Measurements from ENCODE around the gene CD300C.

Gene CD300C

DNA sequence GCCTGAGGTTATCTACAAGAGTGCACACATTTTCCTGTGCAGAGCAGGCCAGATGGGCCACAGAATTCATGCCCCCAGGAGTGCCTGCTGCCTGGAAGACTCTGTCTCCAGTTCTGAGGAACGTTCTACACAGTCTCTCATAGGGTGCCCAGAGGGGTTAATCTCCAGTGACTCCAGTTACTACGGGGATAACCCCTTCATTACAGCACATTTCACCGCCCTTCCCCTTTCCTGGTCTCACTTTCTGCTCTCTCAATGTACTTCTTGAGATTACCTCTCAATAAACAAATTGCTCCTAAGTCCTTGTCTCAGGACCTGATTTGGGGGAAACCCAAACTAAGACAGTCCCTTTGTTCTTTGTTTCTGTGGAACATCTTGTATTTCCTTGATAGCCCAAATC, 15.7 kb upstream of the CD300C start:
- DNase-seq: peak in 1 of 2 donors; percentile 18

DNA sequence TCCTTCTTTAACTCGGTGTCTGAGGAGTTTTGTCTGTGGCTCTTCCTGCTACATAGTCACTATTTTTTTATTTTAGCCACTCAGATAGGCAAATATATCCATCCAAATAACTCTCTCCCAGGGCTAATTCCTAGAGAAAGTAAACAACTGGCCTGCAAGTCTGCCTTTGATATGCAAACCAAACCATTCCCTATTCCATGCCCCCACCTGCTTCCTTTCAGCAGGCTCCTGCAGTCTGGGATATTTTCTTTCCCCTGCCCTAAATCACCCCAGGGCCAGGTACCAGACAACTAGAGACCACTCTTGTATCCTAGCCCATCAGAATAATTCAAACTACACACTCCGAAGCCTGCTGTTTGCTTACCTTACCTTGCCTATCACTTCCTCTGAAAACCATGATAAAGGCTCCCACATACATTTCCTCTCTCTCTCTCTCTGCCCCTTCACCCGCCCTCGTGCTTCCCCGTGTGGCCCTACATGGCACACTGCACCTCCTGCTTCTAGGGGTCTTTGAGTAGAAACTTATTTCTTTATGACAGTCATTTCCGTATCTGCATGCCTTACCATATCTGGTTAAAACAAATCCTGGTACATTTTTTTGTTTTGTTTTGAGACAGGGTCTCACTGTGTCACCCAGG, 13.1 kb upstream of the CD300C start:
- DNase-seq: no peak

DNA sequence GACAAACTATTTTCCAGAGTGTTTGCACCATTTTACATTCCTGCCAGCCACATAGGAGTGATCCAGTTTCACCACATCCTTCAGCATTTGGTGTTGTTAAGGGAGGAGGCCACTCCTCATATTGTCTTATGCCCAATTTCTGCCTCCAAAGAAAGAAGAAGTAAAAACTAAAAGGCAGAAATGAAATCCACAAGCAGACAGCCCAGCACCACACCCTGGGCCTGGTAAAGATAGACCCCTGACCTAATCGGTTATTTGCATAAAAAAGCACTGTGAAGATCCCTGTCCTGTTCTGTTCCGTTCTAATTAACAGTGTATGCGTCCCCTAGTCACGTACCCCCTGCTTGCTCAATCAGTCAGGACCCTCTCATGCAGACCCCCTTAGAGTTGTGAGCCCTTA, 12.5 kb upstream of the CD300C start:
- DNase-seq: peak in 1 of 2 donors; percentile 42

DNA sequence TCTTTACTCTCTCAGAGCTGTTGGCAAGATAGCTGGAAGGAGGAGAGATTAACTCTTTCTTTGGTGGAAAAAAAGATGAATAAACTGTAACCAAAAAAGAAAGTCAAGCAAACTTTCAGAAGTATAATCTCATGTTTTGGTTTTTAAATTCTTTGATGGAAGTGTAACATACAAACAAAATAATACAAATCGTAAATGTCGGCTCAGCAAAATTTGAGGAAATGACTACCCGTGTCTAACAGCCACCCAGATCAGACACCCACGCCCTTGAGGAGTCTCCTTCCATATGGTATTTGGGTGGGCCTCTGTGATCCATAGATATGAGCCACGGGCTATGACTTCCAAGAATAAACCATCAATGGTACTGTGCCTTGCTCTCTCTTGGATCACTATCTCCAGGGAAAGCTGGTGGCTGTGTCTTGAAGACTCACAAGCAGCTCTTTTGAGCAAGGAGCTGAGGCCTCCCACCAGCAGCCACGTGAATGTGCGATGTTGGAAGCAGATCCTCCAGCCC, 9.6 kb upstream of the CD300C start:
- no peak for DNase-seq

DNA sequence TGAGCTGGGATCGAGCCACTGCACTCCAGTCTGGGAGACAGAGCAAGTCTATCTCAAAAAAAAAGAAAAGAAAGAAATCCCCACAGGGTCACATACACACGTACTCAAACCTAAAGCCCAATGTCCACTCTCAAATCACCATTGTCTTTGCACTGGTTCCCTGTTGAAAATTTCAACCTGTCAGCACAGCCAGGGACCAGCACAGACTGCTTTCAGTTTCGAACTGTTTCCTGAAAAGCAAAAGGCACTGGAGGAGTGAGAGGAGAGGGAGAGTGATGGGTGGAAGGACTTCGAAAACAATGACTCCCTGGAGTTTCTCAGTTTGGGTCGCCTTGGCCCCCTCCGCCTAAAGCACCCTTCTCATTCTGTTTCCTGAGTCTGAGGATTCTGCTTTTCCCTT, 9.0 kb upstream of the CD300C start:
- DNase-seq: no peak

DNA sequence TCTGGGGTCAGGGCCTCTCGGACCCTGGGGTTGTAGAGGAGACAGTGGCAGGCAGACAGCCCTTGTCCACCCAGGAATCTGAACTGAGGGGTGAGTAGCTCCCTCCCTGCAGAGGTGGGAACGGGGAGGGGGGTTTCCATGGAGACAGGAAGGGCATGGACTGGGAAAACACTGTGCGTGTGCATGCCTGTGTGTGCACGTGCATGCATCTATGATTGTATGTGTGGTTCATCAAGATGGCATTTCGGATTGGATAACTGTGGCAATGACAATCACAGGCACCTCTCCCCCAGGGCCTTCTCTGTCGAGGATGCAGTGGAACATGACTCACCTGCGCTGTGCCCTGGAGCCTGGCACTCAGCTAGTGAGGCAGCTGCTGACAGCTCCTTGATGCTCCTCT, 6.1 kb upstream of the CD300C start:
- DNase-seq: no peak

DNA sequence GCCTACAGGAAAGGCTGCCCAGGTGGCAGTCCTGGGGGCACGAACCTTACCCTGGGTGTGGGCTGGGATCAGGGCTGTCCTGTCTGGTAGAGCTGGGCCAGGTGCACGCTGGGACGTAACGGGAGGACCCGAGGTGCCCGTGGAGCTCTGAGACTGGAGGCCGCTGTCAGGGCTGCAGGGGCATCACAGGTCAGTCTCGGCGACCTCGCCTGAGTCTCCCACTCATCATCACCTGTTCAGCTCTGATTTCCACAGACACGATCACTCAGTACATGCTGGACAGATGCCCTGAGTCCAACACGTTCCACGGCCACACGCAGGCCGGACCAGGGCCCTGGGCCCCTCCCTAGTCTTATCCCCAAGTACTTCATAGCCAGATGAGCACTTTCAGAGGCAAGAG, 4.7 kb upstream of the CD300C start:
- DNase-seq: no peak

DNA sequence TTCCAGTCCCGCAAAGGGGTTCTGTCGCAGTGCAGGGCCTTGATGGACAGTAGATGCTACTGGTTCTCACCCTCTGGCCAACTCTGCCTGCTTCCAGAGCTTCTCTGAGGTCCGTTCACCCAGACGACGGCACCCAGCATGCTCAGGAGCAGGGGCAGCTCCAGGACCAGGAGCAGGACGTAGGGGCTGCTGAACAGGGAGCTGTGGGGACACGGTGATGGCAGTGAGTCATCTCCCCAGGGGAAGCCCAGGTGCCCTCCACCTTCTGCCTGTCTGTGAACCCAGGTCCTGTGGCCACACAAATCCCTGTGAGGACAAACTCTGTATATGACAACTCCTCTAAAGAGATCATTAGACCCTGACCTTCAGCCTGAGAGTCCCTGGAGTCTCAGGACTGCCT, 3.4 kb upstream of the CD300C start:
- DNase-seq: no peak

DNA sequence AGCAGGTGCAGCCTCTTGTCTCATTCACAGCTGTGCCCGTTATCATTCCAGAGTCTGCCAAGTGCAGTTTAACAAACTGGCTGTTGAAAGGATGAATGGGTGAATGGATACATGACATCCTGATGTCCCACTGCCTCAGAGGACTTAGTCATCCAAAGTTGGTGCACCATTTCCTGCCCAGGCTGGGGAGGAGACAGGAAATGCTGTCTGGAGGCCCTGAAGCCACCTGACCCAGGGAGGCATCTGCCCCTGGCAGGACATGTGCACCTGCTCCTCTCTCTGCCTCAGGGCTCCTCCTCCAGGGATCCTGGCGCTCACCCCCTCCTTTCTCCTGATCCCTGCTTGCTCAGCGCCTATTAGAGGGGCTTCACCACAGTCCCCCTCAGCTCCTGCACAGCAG, 1.8 kb upstream of the CD300C start:
- DNase-seq: no peak

DNA sequence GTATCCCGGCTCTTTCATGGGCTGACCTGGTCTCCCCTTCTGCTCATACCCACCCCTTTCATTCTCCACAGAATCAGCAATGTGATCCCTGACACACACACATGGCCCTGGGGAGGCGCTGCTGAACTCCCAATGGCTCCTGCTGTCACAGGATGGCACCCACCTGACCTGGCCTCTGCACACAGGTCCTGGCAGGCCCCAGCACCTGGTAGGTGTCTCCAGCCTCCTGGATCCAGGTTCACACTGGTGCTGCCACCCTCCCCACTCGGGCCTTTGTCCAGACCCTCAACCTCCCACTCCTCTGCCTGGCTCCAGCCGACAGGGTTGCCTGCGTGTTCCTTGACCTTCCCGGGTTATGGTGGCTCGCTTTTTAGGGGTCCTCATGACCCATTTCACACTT, 1.3 kb upstream of the CD300C start:
- no peak for DNase-seq

DNA sequence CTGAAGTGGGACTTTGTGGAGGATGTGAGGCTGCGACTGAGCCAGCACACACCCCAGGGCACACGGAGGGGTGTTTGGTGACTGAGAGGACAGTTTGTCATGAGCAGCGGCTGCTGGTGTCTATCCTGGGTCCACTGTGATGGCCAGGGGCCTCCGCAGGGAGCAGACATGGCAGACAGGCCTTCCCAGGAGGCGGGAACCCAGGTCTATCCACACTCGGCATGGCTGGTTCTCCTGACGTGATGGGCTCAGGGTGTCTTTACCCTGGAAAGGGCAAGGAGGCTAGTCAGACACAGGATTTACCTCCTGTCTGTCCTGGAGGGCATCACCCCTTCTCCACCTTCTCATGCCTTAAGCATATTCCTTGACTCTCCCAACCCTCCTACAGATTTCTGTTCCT, 671 bp upstream of the CD300C start:
- no peak for DNase-seq

DNA sequence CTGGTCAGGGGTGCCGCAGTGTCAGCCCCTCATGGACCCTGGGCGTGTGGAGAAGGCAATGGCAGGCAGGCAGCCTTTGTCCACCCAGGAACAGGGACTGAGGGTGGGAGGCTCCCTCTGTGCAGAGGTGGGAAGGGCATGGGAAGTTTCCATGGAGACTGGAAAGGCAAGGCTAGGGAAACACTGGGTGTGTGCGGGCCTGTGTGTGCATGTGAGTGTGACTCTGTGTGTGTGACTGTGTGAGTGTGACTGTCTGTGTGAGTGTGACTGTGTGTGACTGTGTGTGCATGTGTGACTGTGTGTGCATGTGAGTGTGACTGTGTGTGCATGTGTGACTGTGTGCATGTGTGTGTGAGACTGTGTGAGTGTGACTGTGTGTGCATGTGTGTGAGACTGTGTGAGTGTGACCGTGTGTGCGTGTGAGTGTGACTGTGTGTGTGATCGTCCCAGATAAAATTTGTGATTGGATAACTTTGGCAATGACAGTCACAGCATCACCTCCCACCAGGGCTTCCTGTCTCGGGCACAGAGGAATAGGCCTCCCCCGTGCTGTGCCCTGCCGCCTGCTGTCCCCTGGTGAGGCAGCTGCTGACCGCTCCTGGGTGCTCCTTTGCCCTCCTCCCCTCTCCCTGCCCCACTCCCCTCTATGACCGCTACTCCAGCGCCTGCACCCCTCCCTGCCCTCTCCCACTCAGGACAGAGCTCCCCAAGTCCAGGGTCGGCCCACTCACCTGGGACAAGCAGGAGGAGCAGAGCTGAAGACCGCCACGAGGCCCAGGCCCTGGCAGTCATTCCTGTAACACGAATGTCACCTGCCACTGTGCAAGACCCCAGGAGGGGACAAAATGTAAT, 698 bp downstream of the CD300C start:
- peak; percentile 52 to 75 for DNase-seq

DNA sequence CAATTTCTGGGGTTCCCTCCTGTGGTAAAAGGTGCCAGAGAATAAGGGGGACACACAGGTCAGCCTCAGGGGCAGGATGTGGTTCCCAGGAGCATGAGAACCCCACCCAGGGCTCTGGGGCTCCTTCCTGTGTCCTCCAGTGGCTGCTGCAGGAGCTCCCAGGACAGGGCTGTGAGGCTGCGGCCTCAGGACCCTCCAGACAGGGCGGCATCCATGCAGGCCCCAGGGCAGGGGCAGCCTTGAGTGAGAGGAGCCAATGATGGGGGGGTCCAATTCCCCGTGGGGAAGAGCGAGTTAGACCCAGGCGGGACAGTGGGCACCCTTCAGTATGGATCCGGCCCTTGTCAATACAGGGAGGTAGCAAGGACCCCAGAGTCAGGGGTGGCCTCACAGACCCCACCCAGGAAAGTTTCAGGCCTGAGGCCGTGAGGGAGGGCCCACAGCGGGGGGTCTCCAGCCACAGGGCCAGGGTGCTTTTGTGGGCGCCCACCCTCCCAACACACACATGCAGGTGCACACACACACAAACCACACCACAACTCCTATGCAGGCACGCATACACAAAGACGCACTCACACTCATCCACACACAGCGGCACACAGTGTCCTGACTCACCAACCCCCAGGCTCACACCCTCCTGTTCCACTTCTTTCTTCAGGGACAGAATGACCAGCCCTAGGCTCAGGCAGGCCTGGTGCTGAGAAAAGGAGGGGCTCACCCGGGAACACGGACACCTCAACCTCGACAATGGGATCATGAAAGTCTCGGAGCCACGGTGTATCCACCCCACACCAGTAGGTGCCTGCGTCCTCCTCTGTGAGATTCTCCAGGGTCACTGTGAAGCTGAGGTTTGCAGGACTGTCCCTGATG, 1.8 kb downstream of the CD300C start:
- DNase-seq: no peak

DNA sequence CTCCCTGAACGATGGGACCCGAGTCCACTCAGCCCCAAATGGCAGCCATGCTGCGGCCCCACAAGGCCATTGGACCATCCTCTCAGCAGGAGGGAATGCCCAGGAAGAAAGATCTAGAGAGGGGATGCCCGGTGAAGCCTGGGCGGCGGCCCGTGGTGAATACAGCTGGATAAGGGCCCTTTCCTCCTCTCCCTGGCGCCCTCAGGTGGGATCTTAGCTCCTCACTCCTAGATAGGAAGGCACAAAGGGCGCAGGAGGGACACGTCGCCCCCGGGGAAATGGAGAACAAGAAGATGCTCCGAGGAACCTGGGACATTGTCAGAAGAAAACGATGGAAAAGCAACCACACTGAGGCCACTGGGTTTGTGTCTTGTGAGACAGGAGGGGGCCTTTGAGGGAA, 2.5 kb downstream of the CD300C start:
- DNase-seq: no peak

DNA sequence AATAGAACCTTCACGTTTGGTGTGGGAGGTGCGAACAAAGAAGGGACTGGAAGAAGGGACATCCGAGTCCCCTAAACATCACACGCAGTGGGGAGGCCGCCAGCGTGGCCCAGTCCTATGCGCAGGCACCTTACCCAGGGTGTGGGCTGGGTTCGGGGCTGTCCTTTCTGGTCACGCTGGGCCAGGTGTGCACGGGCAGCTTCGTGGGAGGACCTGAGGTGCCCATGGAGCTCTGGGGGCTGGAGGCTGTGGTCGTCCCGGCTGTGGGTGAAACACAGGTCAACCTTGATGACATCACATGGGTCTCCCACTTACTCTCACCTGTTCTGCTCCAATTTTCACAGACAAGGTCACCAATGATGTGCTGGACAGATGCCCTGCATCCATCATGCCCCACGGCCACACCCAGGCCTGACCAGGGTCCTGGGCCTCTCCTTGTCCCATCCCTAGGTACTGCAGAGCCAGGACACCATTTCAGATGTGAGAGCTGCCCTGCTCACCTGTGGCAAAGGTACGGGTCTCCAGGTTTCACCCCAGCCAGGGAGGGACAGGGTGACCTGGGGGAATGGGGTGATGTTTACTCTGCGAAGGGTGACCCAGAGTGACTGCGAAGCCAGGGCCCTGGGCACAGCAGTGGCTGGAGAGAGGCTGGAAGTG, 3.1 kb downstream of the CD300C start:
- no peak for DNase-seq

DNA sequence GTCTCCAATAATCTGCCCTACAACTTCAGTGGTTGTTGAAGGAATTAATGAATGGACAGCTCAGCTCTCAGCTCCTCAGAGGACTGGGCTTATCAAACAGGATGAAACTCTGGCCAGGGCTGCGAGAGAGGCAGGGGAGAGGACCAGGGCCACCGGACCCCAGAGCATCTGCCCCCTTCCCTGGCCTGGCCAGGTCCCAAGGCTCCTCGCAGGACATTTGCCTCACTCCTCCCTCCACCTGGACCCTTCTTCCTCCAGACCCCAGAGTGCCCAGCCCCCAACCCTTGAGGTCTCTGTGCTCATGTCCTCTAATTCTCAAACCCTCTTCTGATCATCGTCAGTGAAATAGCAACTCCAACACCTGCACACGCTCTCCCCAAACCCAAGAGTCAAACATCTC, 3.7 kb downstream of the CD300C start:
- no peak for DNase-seq

DNA sequence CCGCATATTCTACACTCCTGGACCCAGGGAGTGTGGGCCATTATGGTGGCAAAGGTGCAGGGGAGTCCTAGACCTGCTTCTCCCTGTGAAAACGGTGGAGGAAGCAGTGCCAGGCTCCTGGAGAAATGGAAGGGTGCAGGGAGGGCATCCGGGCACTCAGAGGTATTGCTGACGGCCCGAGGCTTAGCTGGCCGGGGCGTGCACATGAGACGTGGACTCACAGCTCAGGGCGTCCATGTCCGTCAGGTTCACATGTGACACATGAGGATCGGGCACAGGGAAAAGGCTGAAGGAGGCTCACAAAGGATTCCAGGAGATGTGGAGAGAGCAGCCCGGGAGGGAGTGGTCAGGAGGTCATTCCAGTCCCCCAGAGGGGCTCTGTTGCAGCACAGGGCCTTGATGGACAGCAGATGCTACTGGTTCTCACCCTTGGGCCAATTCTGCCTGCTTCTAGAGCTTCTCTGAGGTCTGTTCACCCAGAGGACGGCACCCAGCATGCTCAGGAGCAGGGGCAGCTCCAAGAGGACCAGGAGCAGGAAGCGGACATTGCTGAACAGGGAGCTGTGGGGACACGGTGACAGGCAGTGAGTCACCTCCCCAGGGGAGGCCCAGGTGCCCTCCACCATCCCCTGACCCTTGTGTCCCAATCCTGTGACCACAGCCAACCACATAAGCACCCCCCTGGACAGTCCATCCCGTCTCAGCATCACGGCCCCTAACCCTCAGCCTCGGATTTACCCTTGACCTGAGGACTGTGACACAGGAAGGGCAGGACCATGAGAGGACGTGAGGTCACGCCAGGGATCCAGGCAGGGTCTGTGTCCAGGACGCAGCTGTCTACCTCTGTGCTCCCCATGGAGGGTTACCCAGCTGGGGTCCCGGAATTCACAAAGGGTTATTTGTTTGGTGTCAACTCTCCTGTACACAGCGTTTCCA, 4.5 kb downstream of the CD300C start:
- no peak for DNase-seq

DNA sequence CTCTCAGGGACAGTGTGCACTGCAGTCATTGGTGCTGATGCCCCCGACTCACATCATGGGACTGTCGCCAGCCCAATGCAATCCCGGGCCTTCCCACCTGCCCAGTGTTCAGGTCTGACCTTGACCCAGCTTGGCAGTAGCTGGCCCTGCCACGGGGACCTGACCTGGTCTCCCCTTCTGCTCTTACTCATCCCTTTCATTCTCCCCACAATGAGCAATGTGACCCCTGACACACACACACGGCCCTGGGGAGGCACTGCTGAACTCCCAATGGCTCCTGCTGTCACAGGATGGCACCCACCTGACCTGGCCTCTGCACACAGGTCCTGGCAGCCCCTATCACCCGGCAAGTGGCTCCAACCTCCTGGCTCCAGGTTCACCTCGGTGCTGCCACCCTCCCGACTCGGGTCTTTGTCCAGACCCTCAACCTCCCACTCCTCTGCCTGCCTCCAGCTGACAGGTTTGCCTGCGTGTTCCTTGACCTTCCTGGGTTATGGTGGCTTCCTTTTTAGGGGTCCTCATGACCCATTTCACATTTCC, 6.6 kb downstream of the CD300C start:
- DNase-seq: no peak

DNA sequence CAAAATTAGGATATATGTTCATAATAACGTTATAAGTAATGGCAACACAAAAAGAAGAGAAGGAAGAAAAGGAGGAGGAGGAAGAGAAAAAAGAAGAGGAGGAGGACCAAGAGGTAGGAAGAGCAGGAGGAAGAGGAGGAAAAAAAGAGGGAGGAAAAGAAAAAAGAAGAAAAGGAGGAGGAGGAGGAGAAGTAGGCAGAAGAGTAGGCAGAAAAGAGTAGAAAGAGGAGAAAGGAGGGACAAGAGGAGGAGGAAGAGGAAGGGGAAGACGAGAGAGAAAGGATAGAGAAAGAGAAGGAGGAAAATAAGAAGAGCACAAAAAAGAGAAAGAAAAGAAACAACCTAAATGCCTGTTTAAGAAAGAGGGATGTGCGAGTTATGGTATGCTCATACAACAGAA, 9.0 kb downstream of the CD300C start:
- DNase-seq: no peak

DNA sequence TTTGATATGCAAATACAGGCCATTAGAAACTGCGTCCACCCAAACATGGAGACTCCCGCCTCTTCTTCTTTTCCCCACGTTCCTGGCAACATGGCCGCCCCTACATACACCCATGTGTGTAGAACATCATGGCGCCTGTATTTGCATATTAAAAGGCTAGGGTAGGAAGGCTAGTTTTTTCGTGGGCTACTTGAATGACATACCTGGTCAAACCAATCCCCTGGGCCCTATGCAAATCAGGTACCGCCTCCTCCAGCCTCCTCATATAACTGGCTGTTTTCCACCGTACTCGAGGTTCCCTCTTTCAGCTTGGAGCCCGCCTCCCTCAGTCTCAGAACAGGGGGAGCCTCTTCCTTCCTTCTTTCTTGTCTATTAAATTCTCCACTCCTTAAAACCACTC, 13.8 kb downstream of the CD300C start:
- peak; percentile 98 to 99 for DNase-seq

DNA sequence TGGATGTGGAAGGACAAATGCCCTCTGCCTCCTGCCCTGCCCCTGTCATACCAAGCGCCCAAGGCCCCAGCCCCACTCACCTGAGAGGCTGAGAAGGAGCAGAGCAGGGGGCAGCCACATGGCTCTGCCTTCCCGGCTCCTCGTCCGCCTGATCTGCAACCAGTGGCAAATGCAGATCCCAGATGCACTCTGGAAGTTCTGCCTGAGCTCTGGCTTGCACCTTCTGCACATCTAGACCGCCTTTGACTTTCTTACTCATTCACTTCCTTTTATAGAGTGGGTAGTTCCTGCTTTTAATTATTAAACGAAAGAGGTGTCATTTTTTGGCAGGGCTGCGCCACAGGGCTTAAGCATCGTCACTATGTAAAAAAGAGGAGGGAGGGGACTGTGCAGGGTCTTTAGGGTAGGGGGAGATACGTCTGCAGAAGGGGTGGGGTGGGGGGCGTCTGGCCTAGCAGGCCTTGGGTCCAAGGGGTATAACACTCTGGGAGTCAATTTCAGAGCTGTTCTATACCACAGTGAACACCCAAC, 14.6 kb downstream of the CD300C start, which contains the start of gene CD300LB:
Gene CD300LB (minus strand): TSS at position 245 of the 531 bp plus-strand sequence. CDS start 125 bp downstream, at position 120.
- peak; percentile 54 to 61 for DNase-seq
